Activated T-cell treated with anti-CD3 and anti-CD28 coated beads for 4 hours (primary cell): ENCODE results near the gene PCDHGB1.
"Not testable (repeated sequence)": the region's sequence is repeated elsewhere in the genome, so short reads cannot be mapped to it uniquely, and the experiment has no call there.

ENCODE experiments used
- DNase-seq: peaks from one replicate; pipeline ENCODE4 v3.0.0-alpha.2; 2020

Gene PCDHGB1

GRCh38 chr5:141349917-141350619 lies at the start of gene PCDHGB1:
PCDHGB1 (plus strand) TSS chr5:141350099; CDS start chr5:141350261, 162 bp downstream.
- no peak for DNase-seq

GRCh38 chr5:141303756-141304155 lies 46.1 kb upstream of the PCDHGB1 start, which contains the start of gene SLC25A2:
SLC25A2 (minus strand) TSS chr5:141304049; CDS start chr5:141303865, 184 bp downstream.
- DNase-seq: no peak

GRCh38 chr5:141306630-141307029 lies 43.3 kb upstream of the PCDHGB1 start:
- no peak for DNase-seq

GRCh38 chr5:141313711-141314110 lies 36.2 kb upstream of the PCDHGB1 start:
- DNase-seq: no peak

GRCh38 chr5:141316963-141317362 lies 32.9 kb upstream of the PCDHGB1 start:
- DNase-seq: not testable (repeated sequence)

- DNase-seq: no peak
Observed at GRCh38 chr5:141319202-141319601, 30.7 kb upstream of the PCDHGB1 start.

GRCh38 chr5:141319699-141320098 lies 30.2 kb upstream of the PCDHGB1 start:
- no peak for DNase-seq

GRCh38 chr5:141320225-141321169 lies 29.4 kb upstream of the PCDHGB1 start, which contains the start of gene TAF7:
TAF7 (minus strand) TSS chr5:141320784; CDS start chr5:141320044, 740 bp downstream.
- DNase-seq: peak; percentile 89

GRCh38 chr5:141322261-141322660 lies 27.6 kb upstream of the PCDHGB1 start:
- DNase-seq: no peak

- DNase-seq: peak; percentile 52
Observed at GRCh38 chr5:141326088-141326854, 23.6 kb upstream of the PCDHGB1 start.

- no peak for DNase-seq
Observed at GRCh38 chr5:141328231-141328630, 21.7 kb upstream of the PCDHGB1 start.

GRCh38 chr5:141330299-141331080 lies 19.4 kb upstream of the PCDHGB1 start, which contains the start of gene PCDHGA1:
PCDHGA1 (plus strand) TSS chr5:141330514.
- DNase-seq: no peak

- not testable (repeated sequence) for DNase-seq
Observed at GRCh38 chr5:141332571-141332970, 17.3 kb upstream of the PCDHGB1 start.

- DNase-seq: no peak
Observed at GRCh38 chr5:141338538-141339306, 11.2 kb upstream of the PCDHGB1 start, which contains the start of gene PCDHGA2. PCDHGA2 (plus strand) TSS chr5:141338760.

- DNase-seq: not testable (repeated sequence)
Observed at GRCh38 chr5:141340781-141341354, 9.0 kb upstream of the PCDHGB1 start.

- no peak for DNase-seq
Observed at GRCh38 chr5:141342773-141343172, 7.1 kb upstream of the PCDHGB1 start.

GRCh38 chr5:141343242-141343952 lies 6.5 kb upstream of the PCDHGB1 start, which contains the start of gene PCDHGA3:
PCDHGA3 (plus strand) TSS chr5:141343829; CDS start chr5:141344034, 205 bp downstream.
- no peak for DNase-seq

GRCh38 chr5:141343953-141344463 lies 5.9 kb upstream of the PCDHGB1 start:
- DNase-seq: no peak

- no peak for DNase-seq
Observed at GRCh38 chr5:141345327-141345726, 4.6 kb upstream of the PCDHGB1 start.
